Endometrial microvascular endothelial cells (primary cell): ENCODE measurements around the gene PFDN1. TPM values are rescaled to one million over a fixed set of nuclear protein-coding genes. Genes with fewer than 3 reads are reported as not detected.
"Not testable (repeated sequence)": the region's sequence is repeated elsewhere in the genome, so short reads cannot be mapped to it uniquely, and the experiment has no call there.

Experiments used
- in situ Hi-C: cut with HindIII; loops from 2 replicates; pipeline ENCODE4 v1.10.0; 2017; ENCODE audit warnings: low sequenced_read_pairs, low pct_unique_long_range_greater_than_20kb; ENCODE audit errors: inconsistent ontology term
- total RNA-seq: library from RNA; depleted of rRNA; stranded (reverse); fragments of >200 nt; gene quantifications from one replicate; pipeline ENCODE4 v1.2.3, GENCODE V29; 2015; ENCODE audit errors: inconsistent ontology term

Gene PFDN1
- total RNA-seq, 1 donor from 2014 or later: 180 TPM

DNA sequence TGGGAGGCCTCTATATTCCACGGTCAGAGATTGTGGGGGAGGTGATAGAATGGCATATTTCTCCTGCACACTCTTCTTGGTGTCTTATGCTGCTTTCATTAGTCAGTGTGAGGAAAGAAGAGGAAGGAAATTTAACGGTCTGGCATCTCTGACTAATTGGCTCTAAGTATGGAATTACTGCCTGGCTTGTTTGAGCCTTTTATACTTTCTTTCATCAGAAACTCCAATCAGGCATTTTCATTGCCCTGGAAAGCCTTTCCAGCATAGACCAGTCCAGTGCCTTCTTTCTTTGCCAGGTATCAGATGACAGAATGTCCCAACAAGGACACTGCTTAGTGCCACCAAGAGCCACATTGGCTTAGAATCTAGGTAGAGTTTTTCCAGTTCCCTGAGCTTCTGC, 97.7 kb downstream of the PFDN1 start:
- in situ Hi-C loops: no loop called here

DNA sequence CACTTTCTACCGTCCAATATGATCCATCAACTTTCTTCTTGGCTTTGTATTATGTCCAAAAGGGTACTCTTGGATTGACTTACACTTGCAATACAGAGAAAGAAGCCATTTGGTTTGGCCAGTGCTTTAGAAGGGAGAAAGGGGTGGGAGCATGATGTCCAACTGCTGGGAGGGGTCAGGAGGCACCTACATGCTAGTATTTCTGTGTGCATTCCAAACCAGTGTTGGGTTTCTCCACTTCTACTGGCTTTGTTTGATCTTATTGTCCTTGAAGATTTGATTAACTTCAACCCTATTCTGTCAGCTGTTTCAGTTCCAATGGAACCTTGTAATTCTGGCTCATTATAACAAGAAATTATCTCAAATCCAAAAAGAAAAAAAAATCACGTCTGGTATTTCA, 100.3 kb downstream of the PFDN1 start:
- in situ Hi-C loops: no loop called here

DNA sequence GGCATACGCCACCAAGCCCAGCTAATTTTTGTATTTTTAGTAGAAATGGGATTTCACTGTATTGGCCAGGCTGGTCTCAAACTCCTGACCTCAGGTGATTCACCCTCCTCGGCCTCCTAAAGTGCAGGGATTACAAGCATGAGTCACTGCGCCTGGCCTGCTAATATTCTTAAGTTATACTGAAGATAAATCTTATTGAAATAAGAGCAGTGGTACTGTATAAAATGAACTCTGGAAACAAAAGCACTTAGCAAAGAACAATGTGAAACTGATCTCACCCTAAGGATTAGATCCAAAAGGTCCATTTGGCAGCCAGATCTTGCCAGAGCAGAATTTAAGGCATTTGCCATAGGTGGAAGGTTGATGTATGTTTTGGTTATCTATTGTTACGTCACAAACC, 100.8 kb downstream of the PFDN1 start:
- in situ Hi-C loops: no loop called here

DNA sequence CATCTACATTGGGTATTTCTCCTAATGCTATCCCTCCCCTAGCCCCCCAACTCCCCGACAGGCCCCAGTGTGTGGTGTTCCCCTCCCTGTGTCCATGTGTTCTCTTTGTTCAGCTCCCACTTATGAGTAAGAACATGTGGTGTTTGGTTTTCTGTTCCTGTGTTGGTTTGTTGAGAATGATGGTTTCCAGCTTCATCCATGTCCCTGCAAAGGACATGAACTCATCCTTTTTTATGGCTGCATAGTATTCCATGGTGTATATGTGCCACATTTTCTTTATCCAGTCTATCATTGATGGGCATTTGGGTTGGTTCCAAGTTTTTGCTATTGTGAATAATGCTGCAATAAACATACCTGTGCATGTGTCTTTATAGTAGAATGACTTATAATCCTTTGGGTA, 104.0 kb downstream of the PFDN1 start:
- in situ Hi-C loops: not testable (repeated sequence)

DNA sequence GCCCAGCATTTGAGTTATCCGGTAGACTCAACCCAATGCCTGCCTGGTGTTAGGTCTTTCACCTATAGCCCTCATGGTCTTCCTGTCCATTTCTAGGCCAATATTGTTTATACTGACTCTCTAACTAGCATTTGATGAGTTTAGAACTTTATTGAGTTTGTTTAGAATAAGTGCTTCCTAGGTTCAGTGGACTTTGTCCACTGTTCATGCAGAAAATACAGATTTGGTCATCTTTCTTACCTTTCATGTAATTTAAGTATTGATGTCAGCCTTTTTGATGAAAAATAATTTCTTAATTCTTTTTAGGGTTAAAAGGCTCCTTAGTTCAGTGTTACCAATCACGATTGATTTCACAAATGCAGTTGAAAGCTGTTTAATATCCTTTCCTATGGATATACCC, 105.9 kb downstream of the PFDN1 start:
- in situ Hi-C loops: no loop called here

DNA sequence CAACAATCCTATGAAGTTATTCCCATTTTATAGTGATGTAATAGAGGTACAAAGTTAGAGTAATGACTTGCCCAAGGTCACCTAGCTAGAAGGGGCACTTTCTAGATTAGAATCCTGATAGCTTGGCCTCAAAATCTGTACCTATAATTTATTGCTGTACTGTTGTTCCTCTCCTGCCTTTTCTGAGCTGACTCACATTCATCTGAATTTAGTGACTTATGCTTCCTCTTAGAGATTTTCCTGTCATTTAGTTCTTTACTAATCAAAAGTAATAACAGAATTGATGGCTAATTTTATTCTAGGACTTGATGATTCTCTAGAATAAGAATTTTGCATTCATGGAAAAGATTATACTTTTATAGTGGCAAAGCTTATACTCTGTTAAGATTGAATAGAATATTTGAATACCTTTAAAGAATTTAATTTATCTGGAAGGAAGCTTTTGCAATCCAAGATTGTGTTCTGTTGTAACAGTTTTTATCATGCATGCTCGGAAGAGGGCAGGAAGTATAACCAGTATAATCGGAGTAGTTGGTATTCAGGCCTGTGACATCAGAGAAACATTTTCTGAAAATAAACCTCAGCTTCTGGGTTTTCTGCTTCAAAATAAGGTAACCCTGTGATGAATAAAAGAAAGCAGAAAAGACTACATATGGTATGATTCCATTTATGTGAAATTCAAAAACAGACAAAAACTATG, 106.6 kb downstream of the PFDN1 start:
- in situ Hi-C loops: no loop called here

Other genes starting within 250 kb of the PFDN1 start
- gene PURA, start 189.0 kb downstream of the PFDN1 start, total RNA-seq: 5.1 TPM
- 1.3 TPM for gene IGIP, start 177.2 kb downstream of the PFDN1 start, total RNA-seq
- 42.2 TPM for gene CYSTM1, start 127.9 kb downstream of the PFDN1 start, total RNA-seq
- 60.5 TPM for gene HBEGF, start 43.5 kb upstream of the PFDN1 start, total RNA-seq
- not detected for gene SLC4A9, start 57.1 kb upstream of the PFDN1 start, total RNA-seq
- gene ANKHD1, start 98.7 kb upstream of the PFDN1 start, total RNA-seq: 41.5 TPM
- gene EIF4EBP3, start 244.6 kb upstream of the PFDN1 start, total RNA-seq: 0.28 TPM